Endometrial microvascular endothelial cells (primary cell): ENCODE data around the gene EIF4G3. TPM values are rescaled to one million over a fixed set of nuclear protein-coding genes. Genes with fewer than 3 reads are reported as not detected.

Experiments
- in situ Hi-C: cut with HindIII; loops from 2 replicates; pipeline ENCODE4 v1.10.0; 2017; ENCODE audit warnings: low sequenced_read_pairs, low pct_unique_long_range_greater_than_20kb; ENCODE audit errors: inconsistent ontology term
- total RNA-seq: library from RNA; depleted of rRNA; stranded (reverse); fragments of >200 nt; gene quantifications from one replicate; pipeline ENCODE4 v1.2.3, GENCODE V29; 2015; ENCODE audit errors: inconsistent ontology term

Gene EIF4G3
- total RNA-seq, 1 donor from 2014 or later: 31.3 TPM

DNA sequence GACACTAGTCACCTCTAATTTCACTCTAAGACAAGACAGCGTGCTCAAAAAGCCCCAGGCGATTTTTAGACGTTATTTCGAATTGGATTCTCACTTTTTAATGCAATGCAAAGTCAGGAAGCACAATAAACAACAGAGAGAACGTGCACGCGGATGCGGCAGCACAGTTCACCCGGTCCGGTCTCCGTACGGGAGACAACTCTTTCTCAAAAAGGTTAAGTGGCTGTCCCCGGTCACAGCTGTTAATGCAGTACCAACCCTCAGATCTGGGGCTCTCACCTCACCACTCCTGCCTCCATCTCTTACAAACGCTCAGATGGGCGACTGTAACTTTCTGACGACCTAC, 390.8 kb downstream of the EIF4G3 start:
- in situ Hi-C loops: no loop called here

DNA sequence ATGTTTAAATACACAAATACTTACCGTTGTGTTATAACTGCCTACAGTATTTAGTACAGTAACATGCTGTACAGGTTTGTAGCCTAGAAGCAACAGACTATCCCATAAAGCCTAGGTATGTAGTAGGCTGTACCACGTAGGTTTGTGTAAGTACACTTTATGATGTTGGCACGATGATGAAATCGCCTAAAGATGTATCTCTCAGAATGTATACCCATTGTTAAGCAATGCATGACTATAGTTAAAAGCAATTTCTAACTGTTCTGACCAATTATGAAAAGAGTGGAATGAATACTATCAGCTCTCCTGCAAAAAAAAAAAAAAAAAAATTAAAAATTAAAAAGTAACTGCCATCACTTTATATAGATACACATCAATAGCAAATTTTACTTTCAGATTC, 401.0 kb downstream of the EIF4G3 start:
- in situ Hi-C loops: no loop called here

DNA sequence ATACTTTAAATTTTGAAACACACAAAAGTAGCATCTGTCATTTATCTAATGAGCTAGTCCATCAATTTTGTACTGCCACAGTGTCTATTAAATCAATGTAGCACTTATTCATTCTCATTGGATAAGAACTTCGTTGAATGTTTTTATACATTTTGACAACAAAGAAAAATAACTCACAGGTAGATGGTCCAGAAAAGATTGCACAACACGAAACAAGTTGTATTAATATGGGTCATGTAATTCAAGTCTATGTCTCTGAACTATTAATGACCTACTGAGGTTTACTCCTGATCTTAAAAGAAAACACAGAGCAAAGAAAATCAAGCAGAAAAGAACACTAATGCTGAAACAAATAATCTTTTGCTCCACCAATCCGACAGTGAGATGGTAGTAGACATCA, 404.9 kb downstream of the EIF4G3 start:
- in situ Hi-C loops: no loop called here

DNA sequence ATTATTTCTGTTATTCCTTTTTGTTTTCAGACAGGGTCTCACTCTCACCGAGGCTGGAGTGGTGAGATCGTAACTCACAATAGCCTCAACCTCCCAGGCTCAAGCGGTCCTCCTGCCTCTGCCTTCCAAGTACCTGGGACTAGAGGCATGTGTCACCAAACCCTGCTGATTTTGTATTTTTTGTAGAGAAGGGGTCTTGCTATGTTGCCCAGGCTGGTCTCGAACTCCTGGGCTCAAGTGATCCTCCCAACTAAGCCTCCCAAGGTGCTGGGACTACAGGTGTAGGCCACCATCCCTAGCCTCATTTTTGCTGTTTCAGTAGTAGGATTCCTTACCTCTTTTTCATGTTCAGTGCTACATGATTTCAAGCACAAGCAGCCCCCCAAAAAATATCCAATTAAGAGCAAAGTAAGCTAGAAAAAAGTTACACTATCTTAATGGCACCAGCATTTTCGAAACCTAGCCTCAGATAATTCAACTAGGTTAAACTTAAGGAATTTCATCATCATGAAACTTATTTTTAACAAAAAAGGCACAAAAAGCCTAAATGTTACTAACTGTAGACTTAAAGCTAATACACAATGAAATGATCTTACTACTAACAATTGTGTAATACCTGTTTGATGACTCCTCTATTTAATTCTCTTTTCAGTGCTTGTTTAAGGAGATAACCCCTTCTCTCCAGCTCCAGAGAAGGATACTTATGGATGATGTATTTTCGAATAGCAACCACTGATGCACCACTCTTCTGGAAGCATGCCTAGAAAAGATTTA, 406.2 kb downstream of the EIF4G3 start:
- in situ Hi-C loops: no loop called here

GRCh38 chr1:20767271-20767670, 409.4 kb downstream of the EIF4G3 start:
- in situ Hi-C loops: no loop called here

GRCh38 chr1:20763417-20763816, 413.3 kb downstream of the EIF4G3 start:
- in situ Hi-C loops: no loop called here

GRCh38 chr1:20760322-20760721, 416.4 kb downstream of the EIF4G3 start:
- in situ Hi-C loops: no loop called here

Other genes starting within 250 kb of the EIF4G3 start
- 301 TPM for gene ECE1, start 113.6 kb upstream of the EIF4G3 start, total RNA-seq